GM12864 (cell line): ENCODE results near the gene NLRC4.
"Not testable (repeated sequence)": the region's sequence is repeated elsewhere in the genome, so short reads cannot be mapped to it uniquely, and the experiment has no call there.

Experiments used
- DNase-seq: peaks from one replicate; pipeline ENCODE4 v3.0.0-alpha.2; 2011; ENCODE audit warnings: low read depth
- H3K4me3 ChIP-seq: 2 replicates; pipeline ENCODE4 v1.5.1; 2011; ENCODE audit warnings: mild to moderate bottlenecking, low read depth, low read length, control low read depth
- CTCF ChIP-seq: IDR thresholded peaks from 2 replicates; pipeline ENCODE4 v1.5.1; 2011; ENCODE audit warnings: low read depth, mild to moderate bottlenecking, moderate library complexity, low read length, control low read depth, inconsistent platforms; ENCODE audit errors: missing control alignments

Gene NLRC4

GRCh38 chr2:32264422-32265105 lies at the start of gene NLRC4:
Gene NLRC4 (minus strand): TSS chr2:32264886. CDS start chr2:32256775, 8,111 bp downstream.
- peak; percentile 62 for DNase-seq
- TF ChIP-seq CTCF: no peak
- H3K4me3 ChIP-seq: peak within 1 kb of the TSS; percentile 22

GRCh38 chr2:32310577-32310976 lies 45.9 kb upstream of the NLRC4 start:
- DNase-seq: no peak
- H3K4me3 ChIP-seq: no peak overlapping the region
- no peak for TF ChIP-seq CTCF

GRCh38 chr2:32293966-32294562 lies 29.4 kb upstream of the NLRC4 start:
- DNase-seq, H3K4me3 ChIP-seq: not testable (repeated sequence)

GRCh38 chr2:32293493-32293892 lies 28.8 kb upstream of the NLRC4 start:
- DNase-seq, H3K4me3 ChIP-seq: not testable (repeated sequence)

GRCh38 chr2:32291746-32292145 lies 27.1 kb upstream of the NLRC4 start:
- no peak for TF ChIP-seq CTCF
- no peak for DNase-seq
- no peak overlapping the region for H3K4me3 ChIP-seq

GRCh38 chr2:32290000-32290339 lies 25.3 kb upstream of the NLRC4 start:
- no peak overlapping the region for H3K4me3 ChIP-seq
- no peak for DNase-seq
- TF ChIP-seq CTCF: no peak

- no peak for TF ChIP-seq CTCF
- H3K4me3 ChIP-seq: no peak overlapping the region
- no peak for DNase-seq
These were observed 24.7 kb upstream of the NLRC4 start for GRCh38 chr2:32289165-32289999.
